MM.1S (cell line): Measurements from ENCODE around the gene LRRC14B.

Source experiments
- CTCF ChIP-seq: fragments of 300-600 bp; sonication (generic); IDR thresholded peaks from 2 replicates; pipeline ENCODE4 v1.5.1; 2016; ENCODE audit warnings: antibody characterized with exemption, low read length, mixed read lengths
- EZH2phosphoT487 ChIP-seq: fragments of 300-600 bp; sonication (generic); IDR thresholded peaks from 2 replicates; pipeline ENCODE4 v1.6.1; 2018; ENCODE audit warnings: antibody characterized with exemption, low read length

GRCh38 chr5:192970-193831 lies 1.9 kb downstream of the LRRC14B start:
- TF ChIP-seq EZH2phosphoT487 (no peak), CTCF (no peak)
